ENCODE measurements around the gene HES5.
"Not testable (repeated sequence)": the region's sequence is repeated elsewhere in the genome, so short reads cannot be mapped to it uniquely, and the experiment has no call there.

Gene HES5

GRCh38 chr1:2560299-2561073 is 30.4 kb upstream of the HES5 start:
- DNase-seq: no peak

GRCh38 chr1:2559509-2560298 is 29.6 kb upstream of the HES5 start:
- DNase-seq: no peak

- DNase-seq: no peak
Observed at GRCh38 chr1:2558861-2559260, 28.8 kb upstream of the HES5 start.

- no peak for DNase-seq
Observed at GRCh38 chr1:2558420-2558819, 28.4 kb upstream of the HES5 start.

- DNase-seq: no peak
Observed at GRCh38 chr1:2557482-2558400, 27.7 kb upstream of the HES5 start.

- DNase-seq: no peak
Observed at GRCh38 chr1:2556678-2557481, 26.8 kb upstream of the HES5 start.

GRCh38 chr1:2556277-2556677 is 26.2 kb upstream of the HES5 start, which contains the start of gene TNFRSF14:
TNFRSF14 (plus strand) TSS chr1:2556371; CDS start chr1:2556665, 294 bp downstream.
- DNase-seq: peak; percentile 75 to 88

GRCh38 chr1:2555634-2556276 is 25.7 kb upstream of the HES5 start:
- DNase-seq: peak; percentile 62 to 73

- no peak for DNase-seq
Observed at GRCh38 chr1:2554621-2555387, 24.7 kb upstream of the HES5 start.

GRCh38 chr1:2553871-2554620 is 24.0 kb upstream of the HES5 start:
- DNase-seq: no peak

GRCh38 chr1:2553076-2553475 is 23.0 kb upstream of the HES5 start:
- DNase-seq: not testable (repeated sequence)

- no peak for DNase-seq
Observed at GRCh38 chr1:2552189-2552588, 22.1 kb upstream of the HES5 start.

- not testable (repeated sequence) for DNase-seq
Observed at GRCh38 chr1:2551544-2551943, 21.5 kb upstream of the HES5 start.

GRCh38 chr1:2550309-2550861 is 20.3 kb upstream of the HES5 start:
- DNase-seq: not testable (repeated sequence)

GRCh38 chr1:2549367-2550029 is 19.4 kb upstream of the HES5 start:
- not testable (repeated sequence) for DNase-seq

GRCh38 chr1:2548068-2548589 is 18.1 kb upstream of the HES5 start:
- DNase-seq: peak; percentile 29 to 63

GRCh38 chr1:2547210-2548067 is 17.4 kb upstream of the HES5 start:
- DNase-seq: no peak
